Measurements from ENCODE around the gene HSD17B12. TPM values are rescaled to one million over a fixed set of nuclear protein-coding genes. Genes with fewer than 3 reads are reported as not detected.
A peak's percentile ranks its signal among the peaks of the same experiment; 100 is the strongest.

The HSD17B12 gene
- total RNA-seq, 1 experiment from 2014 or later = 112 TPM

DNA sequence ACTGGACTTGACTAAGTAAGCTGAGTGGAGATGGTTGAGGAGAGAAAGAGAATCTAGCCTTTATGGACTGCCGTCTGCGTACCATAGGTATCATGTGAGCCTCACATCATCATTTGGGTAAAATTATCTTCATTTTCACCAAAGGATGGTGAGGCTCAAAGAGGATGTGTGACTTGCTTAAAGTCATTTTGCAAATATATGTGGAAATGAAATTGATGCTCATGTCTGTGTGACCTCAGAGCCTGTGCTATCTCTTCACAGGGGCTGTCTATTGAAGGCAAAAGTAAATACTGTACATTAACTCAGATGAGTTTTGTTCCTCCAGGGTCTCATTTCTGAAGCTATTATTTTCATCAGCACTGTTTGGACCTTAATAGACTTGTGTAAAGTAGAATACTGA lies 116.8 kb downstream of the HSD17B12 start:
- POLR2A ChIA-PET (ENCODE audit: unreplicated experiment) = no interaction called here
- H3K79me2 ChIP-seq (ENCODE audit: low read depth) = no peaks in the 10 kb centered on the region
- TF ChIP-seq, protein P1, sequence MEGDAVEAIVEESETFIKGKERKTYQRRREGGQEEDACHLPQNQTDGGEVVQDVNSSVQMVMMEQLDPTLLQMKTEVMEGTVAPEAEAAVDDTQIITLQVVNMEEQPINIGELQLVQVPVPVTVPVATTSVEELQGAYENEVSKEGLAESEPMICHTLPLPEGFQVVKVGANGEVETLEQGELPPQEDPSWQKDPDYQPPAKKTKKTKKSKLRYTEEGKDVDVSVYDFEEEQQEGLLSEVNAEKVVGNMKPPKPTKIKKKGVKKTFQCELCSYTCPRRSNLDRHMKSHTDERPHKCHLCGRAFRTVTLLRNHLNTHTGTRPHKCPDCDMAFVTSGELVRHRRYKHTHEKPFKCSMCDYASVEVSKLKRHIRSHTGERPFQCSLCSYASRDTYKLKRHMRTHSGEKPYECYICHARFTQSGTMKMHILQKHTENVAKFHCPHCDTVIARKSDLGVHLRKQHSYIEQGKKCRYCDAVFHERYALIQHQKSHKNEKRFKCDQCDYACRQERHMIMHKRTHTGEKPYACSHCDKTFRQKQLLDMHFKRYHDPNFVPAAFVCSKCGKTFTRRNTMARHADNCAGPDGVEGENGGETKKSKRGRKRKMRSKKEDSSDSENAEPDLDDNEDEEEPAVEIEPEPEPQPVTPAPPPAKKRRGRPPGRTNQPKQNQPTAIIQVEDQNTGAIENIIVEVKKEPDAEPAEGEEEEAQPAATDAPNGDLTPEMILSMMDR (conservative IDR thresholded peaks at IDR 0.05) = no peak
- no peak for TF ChIP-seq EZH2 (IDR thresholded peaks at IDR 0.05; ENCODE audit: low read depth)
- intact Hi-C loops (cut with micrococcal nuclease; ENCODE audit: unreplicated experiment) = no loop called here
- H2AFZ ChIP-seq = no peak overlapping the region
- no peaks in the 10 kb centered on the region for H3F3A ChIP-seq (ENCODE audit: insufficient read depth, low read depth)
- H3K4me1 ChIP-seq (replicated peaks; ENCODE audit: insufficient read depth) = no peaks in the 10 kb centered on the region
- H3K27me3 ChIP-seq (ENCODE audit: insufficient read depth, low read depth) = no peaks in the 10 kb centered on the region
- no peaks in the 10 kb centered on the region for H4K20me1 ChIP-seq (ENCODE audit: insufficient read depth)
- H3K9me2 ChIP-seq (ENCODE audit: insufficient read depth) = no peaks in the 10 kb centered on the region
- H3K4me2 ChIP-seq = no peak overlapping the region
- H3K27ac ChIP-seq = no peak overlapping the region
- H3K36me3 ChIP-seq (ENCODE audit: low read depth) = peaks cover 10% of the 10 kb centered on the region
- no peaks in the 10 kb centered on the region for H3K9me3 ChIP-seq (ENCODE audit: insufficient read depth, low read depth)
- DNase-seq = no peak
- CTCF ChIA-PET = no interaction called here
- no TSS peak for BruUV-seq (replicated peaks)
- no peak overlapping the region for H3K4me3 ChIP-seq

DNA sequence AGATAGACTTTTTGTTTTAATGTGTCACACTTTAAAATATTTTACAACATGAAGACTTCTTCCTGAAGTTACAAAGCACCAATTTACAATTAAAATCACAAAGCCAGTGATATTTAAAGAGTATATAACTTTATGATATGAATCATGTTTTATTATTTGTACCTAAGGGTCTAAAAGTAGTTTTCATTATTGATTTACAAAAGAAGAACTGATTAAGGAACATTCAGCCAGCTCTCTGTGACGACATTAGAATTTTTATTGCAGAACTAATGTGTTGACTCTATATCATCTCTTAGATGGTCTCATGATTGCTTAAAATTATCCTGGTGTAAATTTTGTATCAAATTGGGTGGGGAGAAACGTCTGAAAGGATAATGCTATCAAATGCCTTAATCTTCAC lies 117.3 kb downstream of the HSD17B12 start:
- no peaks in the 10 kb centered on the region for H3F3A ChIP-seq (ENCODE audit: insufficient read depth, low read depth)
- no peak for DNase-seq
- ChIA-PET POLR2A (ENCODE audit: unreplicated experiment) (no interaction called here), CTCF (no interaction called here)
- H3K9me2 ChIP-seq (ENCODE audit: insufficient read depth) = no peaks in the 10 kb centered on the region
- H4K20me1 ChIP-seq (ENCODE audit: insufficient read depth) = no peaks in the 10 kb centered on the region
- no peak overlapping the region for H3K4me2 ChIP-seq
- no peaks in the 10 kb centered on the region for H3K4me1 ChIP-seq (replicated peaks; ENCODE audit: insufficient read depth)
- H3K27me3 ChIP-seq (ENCODE audit: insufficient read depth, low read depth) = no peaks in the 10 kb centered on the region
- no peak overlapping the region for H2AFZ ChIP-seq
- H3K79me2 ChIP-seq (ENCODE audit: low read depth) = no peaks in the 10 kb centered on the region
- intact Hi-C loops (cut with micrococcal nuclease; ENCODE audit: unreplicated experiment) = no loop called here
- BruUV-seq (replicated peaks) = no TSS peak
- no peaks in the 10 kb centered on the region for H3K9me3 ChIP-seq (ENCODE audit: insufficient read depth, low read depth)
- TF ChIP-seq EZH2 (IDR thresholded peaks at IDR 0.05; ENCODE audit: low read depth) = no peak
- TF ChIP-seq, protein P1 (conservative IDR thresholded peaks at IDR 0.05) = no peak
- H3K4me3 ChIP-seq = no peak overlapping the region
- peaks cover 10% of the 10 kb centered on the region for H3K36me3 ChIP-seq (ENCODE audit: low read depth)
- no peak overlapping the region for H3K27ac ChIP-seq

DNA sequence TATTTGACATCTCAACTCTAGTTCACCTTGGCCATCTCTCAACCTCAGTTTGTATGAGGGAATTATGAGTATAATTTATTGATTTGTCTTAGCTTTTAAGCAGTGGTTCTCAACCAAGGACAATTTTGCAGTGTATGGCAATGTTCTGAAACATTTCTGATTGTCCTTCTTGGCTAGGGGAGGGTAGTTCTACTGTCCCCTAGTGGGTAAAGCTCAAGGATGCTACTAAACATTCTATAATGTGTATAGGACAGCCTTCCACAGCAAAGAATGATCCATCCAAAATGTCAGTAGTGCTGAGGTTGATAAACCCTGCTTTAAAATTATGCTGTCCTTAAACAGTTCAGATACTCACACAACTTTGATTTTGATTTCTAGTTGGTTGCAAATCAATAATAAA lies 122.0 kb downstream of the HSD17B12 start:
- intact Hi-C loops (cut with micrococcal nuclease; ENCODE audit: unreplicated experiment) = no loop called here
- Histone ChIP-seq H2AFZ (no peak overlapping the region), H3K36me3 (ENCODE audit: low read depth) (peaks cover 18% of the 10 kb centered on the region), H3K27ac (no peak overlapping the region), H3K9me3 (ENCODE audit: insufficient read depth, low read depth) (no peaks in the 10 kb centered on the region), H4K20me1 (ENCODE audit: insufficient read depth) (no peaks in the 10 kb centered on the region), H3K4me1 (replicated peaks; ENCODE audit: insufficient read depth) (no peaks in the 10 kb centered on the region), H3K27me3 (ENCODE audit: insufficient read depth, low read depth) (no peaks in the 10 kb centered on the region), H3F3A (ENCODE audit: insufficient read depth, low read depth) (no peaks in the 10 kb centered on the region), H3K4me3 (no peak overlapping the region), H3K4me2 (no peak overlapping the region), H3K9me2 (ENCODE audit: insufficient read depth) (no peaks in the 10 kb centered on the region), H3K79me2 (ENCODE audit: low read depth) (no peaks in the 10 kb centered on the region)
- CTCF ChIA-PET = no interaction called here
- TF ChIP-seq EZH2 (IDR thresholded peaks at IDR 0.05; ENCODE audit: low read depth) = no peak
- TF ChIP-seq, protein P1 (conservative IDR thresholded peaks at IDR 0.05) = peak; percentile 50
- BruUV-seq (replicated peaks) = no TSS peak
- POLR2A ChIA-PET (ENCODE audit: unreplicated experiment) = no interaction called here
- DNase-seq = no peak

All from PC-9 (cell line).